CD4-positive, CD25-positive, alpha-beta regulatory T cell (primary cell): ENCODE measurements around the gene TTLL1. TPM values are rescaled to one million over a fixed set of nuclear protein-coding genes. Genes with fewer than 3 reads are reported as not detected.

Experiments
- ATAC-seq, 2 donors: fragments of 150-1000 bp; cut with Tn5 transposase; one replicate each; pipeline ENCODE4 v1.10.0; 2021; ENCODE audit warnings: low read depth in 2 of 2, moderate number of reproducible peaks in 2 of 2, moderate library complexity in 1 of 2
- DNase-seq, 3 donors: peaks; one replicate each; pipeline versions ENCODE4 v3.0.0 to v3.0.0-alpha.2; 2012 to 2022; ENCODE audit warnings: mixed read lengths in 1 of 3
- H3K27ac ChIP-seq: one replicate; pipeline ENCODE4 v1.7.0; 2013; ENCODE audit warnings: mild to moderate bottlenecking, low read length; ENCODE audit not compliant: insufficient read depth, poor library complexity, severe bottlenecking
- H3K27me3 ChIP-seq: one replicate; pipeline ENCODE4 v1.7.0; 2013; ENCODE audit warnings: low read length; ENCODE audit not compliant: control insufficient read depth, insufficient read depth
- H3K36me3 ChIP-seq: one replicate; pipeline ENCODE4 v1.7.0; 2013; ENCODE audit warnings: mild to moderate bottlenecking, low read length, moderate library complexity; ENCODE audit not compliant: control insufficient read depth, insufficient read depth
- H3K4me1 ChIP-seq: 2 replicates; pipeline ENCODE4 v1.7.0; 2013; ENCODE audit warnings: mild to moderate bottlenecking, low read length; ENCODE audit not compliant: insufficient read depth, control insufficient read depth, poor library complexity, severe bottlenecking
- H3K4me3 ChIP-seq: one replicate; pipeline ENCODE4 v1.7.0; 2013; ENCODE audit warnings: low read depth, mild to moderate bottlenecking, low read length, moderate library complexity
- H3K9me3 ChIP-seq, 2 experiments: 1 replicate in 1 of 2; 2 replicates in 1 of 2; pipeline ENCODE4 v1.7.0; 2013; ENCODE audit warnings: low read length in 2 of 2, mild to moderate bottlenecking in 1 of 2, moderate library complexity in 1 of 2; ENCODE audit not compliant: control insufficient read depth in 2 of 2
- H3K27ac Mint-ChIP-seq, 3 donors: one replicate each; pipeline ENCODE4 v1.8.0; 2020 to 2022; ENCODE audit warnings: mild to moderate bottlenecking in 3 of 3, mixed read lengths in 3 of 3, moderate library complexity in 2 of 3
- H3K27me3 Mint-ChIP-seq: one replicate; pipeline ENCODE4 v1.8.0; 2022; ENCODE audit warnings: mild to moderate bottlenecking, mixed read lengths
- H3K36me3 Mint-ChIP-seq: one replicate; pipeline ENCODE4 v1.8.0; 2020; ENCODE audit warnings: mixed read lengths
- H3K4me1 Mint-ChIP-seq, 4 donors: one replicate each; pipeline ENCODE4 v1.8.0; 2020 to 2022; ENCODE audit warnings: mixed read lengths in 4 of 4, mild to moderate bottlenecking in 1 of 4
- H3K4me3 Mint-ChIP-seq, 4 donors: one replicate each; pipeline ENCODE4 v1.8.0; 2020 to 2022; ENCODE audit warnings: mild to moderate bottlenecking in 4 of 4, mixed read lengths in 4 of 4, moderate library complexity in 3 of 4
- H3K9me3 Mint-ChIP-seq, 7 donors: one replicate each; pipeline ENCODE4 v1.8.0; 2020 to 2022; ENCODE audit warnings: mixed read lengths in 7 of 7, mild to moderate bottlenecking in 3 of 7, moderate library complexity in 2 of 7
- polyA plus RNA-seq, 4 donors: library from polyadenylated mRNA; unstranded; fragments of 300-500 nt; fragmentation: Illumina TruSeq; gene quantifications; one replicate each; pipeline ENCODE4 v1.2.3, GENCODE V29; 2021
- total RNA-seq: library from RNA; stranded (reverse); gene quantifications from one replicate; pipeline ENCODE4 v1.2.3, GENCODE V29; 2022

The TTLL1 gene
- total and polyA plus RNA-seq, 5 donors from 2014 or later, result 4.2 to 8.1 (median 7.9) TPM

DNA sequence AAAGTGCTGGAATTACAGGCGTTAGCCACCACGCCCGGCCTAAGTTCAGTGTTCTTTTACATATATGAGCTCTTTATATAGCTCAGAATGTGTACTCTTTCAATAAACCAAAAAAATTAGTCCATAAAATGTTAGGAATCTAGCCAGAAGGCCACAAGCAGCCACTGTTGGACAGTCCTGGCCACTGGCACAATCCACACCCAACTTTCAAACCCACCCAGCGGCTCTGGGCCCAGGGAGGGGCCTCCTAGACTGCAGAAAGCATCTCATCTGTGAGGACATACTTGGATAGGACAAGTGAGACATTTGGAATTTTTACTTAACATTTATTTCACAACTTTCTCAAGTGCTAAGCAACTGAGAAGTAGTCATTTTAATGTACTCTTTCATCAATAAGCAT, 80.7 kb downstream of the TTLL1 start:
- Histone ChIP-seq H3K27me3 (no peaks in the 10 kb centered on the region), H3K27ac (no peak overlapping the region), H3K4me1 (peaks cover 23% of the 10 kb centered on the region), H3K9me3 (no peaks in the 10 kb centered on the region), H3K36me3 (no peaks in the 10 kb centered on the region), H3K4me3 (no peak overlapping the region)
- peak overlapping the region in 2 of 3 donors; percentile 40 to 81 for H3K27ac Mint-ChIP-seq
- H3K4me3 Mint-ChIP-seq, result peak overlapping the region in 1 of 4 donors; percentile 27
- no peaks in the 10 kb centered on the region for H3K36me3 Mint-ChIP-seq
- no peak for DNase-seq
- no peaks in the 10 kb centered on the region for H3K27me3 Mint-ChIP-seq
- H3K9me3 Mint-ChIP-seq, result no peaks in the 10 kb centered on the region
- no peak for ATAC-seq
- H3K4me1 Mint-ChIP-seq, result peaks cover 41 to 90% (median 65%) of the 10 kb centered on the region in 4 donors

DNA sequence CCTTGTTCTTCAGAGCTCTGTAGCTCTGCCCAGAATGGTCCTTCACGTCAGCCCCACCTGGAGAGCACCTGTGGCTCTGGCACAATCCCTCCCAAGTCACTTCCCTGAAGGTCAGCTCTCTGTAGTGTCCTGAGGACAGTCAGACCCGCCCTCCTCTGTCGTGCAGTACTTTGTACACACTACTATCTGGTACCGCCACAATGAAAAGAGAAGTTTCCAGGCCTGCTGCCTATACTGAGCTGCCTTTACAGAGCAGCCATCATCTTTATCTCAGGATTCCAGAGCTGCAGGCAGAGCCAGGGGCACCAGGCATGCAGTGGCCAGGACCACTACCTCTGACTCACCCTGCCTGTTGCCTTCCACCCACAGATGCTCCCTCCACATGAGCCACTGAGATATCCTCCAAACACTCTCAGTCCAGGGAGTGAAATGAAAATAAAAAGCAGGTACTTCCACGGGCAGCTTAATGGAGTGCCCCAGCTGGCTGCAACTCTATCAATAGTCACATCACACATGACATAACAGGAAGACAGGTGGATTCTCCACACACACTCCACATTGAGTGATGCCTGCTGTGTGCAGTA, 81.6 kb downstream of the TTLL1 start:
- no peaks in the 10 kb centered on the region for H3K9me3 ChIP-seq
- peaks cover 22% of the 10 kb centered on the region for H3K4me1 ChIP-seq
- no peaks in the 10 kb centered on the region for H3K36me3 Mint-ChIP-seq
- H3K27ac ChIP-seq, result no peak overlapping the region
- no peaks in the 10 kb centered on the region for H3K27me3 Mint-ChIP-seq
- H3K4me3 Mint-ChIP-seq, result peak overlapping the region in 2 of 4 donors; percentile 26 to 60
- peak overlapping the region; percentile 51 to 81 (median 68) for H3K27ac Mint-ChIP-seq
- no peak overlapping the region for H3K4me3 ChIP-seq
- H3K9me3 Mint-ChIP-seq, result no peaks in the 10 kb centered on the region
- DNase-seq (no peak), ATAC-seq (no peak)
- no peaks in the 10 kb centered on the region for H3K36me3 ChIP-seq
- peaks cover 41 to 90% (median 63%) of the 10 kb centered on the region in 4 donors for H3K4me1 Mint-ChIP-seq
- H3K27me3 ChIP-seq, result no peaks in the 10 kb centered on the region

DNA sequence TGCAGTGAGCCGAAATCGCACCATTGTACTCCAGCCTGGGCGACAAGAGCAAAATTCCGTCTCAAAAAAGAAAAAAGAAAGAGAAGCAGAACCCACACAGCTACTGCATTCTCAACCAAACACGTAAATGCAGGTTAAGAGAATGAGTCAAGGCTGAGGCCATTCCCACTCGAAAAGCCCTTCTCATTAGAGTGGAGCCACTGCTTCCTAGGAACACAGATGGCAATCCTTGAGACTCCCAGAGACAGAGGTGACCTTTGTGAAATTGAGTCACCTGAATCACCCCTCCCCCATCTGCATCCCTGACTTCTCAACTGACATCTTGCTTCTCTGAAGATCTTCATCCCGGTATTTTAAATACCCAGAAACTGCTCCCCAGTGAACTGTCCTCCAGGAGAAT, 82.4 kb downstream of the TTLL1 start:
- Mint-ChIP-seq H3K27ac (peak overlapping the region in 2 of 3 donors; percentile 68 to 89), H3K9me3 (no peaks in the 10 kb centered on the region), H3K4me3 (peak overlapping the region in 1 of 4 donors; percentile 20), H3K4me1 (peaks cover 48 to 92% (median 66%) of the 10 kb centered on the region in 4 donors), H3K27me3 (no peaks in the 10 kb centered on the region), H3K36me3 (no peaks in the 10 kb centered on the region)
- no peak for ATAC-seq
- H3K4me1 ChIP-seq, result peaks cover 30% of the 10 kb centered on the region
- no peaks in the 10 kb centered on the region for H3K27me3 ChIP-seq
- H3K9me3 ChIP-seq, result no peaks in the 10 kb centered on the region
- DNase-seq, result no peak
- H3K4me3 ChIP-seq, result no peak overlapping the region
- no peak overlapping the region for H3K27ac ChIP-seq
- H3K36me3 ChIP-seq, result no peaks in the 10 kb centered on the region

DNA sequence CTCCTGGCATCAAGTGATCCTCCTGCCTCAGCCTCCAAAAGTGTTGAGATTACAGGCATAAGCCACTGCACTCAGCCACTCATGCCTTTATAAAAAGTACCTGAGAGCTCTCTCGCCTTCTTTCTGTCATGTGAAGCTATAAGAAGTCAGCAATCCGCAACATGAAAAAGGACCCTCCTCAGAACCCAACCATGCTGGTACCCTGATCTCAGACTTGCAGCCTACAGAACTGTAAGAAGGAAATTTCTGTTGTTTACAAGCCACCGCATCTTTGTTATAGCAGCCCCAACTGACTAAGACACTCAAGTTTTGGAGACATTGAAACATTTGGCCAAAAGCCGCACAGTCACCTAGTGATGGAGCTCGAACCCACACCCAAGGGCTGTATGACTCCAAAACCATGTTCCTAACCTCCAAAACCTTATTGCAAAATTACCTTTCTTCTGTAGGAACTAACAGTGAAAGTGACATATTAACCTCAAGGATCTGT, 83.1 kb downstream of the TTLL1 start:
- Mint-ChIP-seq H3K4me1 (peaks cover 49 to 92% (median 67%) of the 10 kb centered on the region in 4 donors), H3K27ac (peak overlapping the region in 2 of 3 donors; percentile 34 to 48), H3K9me3 (no peaks in the 10 kb centered on the region), H3K27me3 (no peaks in the 10 kb centered on the region), H3K36me3 (no peaks in the 10 kb centered on the region), H3K4me3 (peak overlapping the region in 2 of 4 donors; percentile 20 to 44)
- no peak for DNase-seq
- ATAC-seq, result no peak
- Histone ChIP-seq H3K27ac (no peak overlapping the region), H3K27me3 (no peaks in the 10 kb centered on the region), H3K4me1 (peaks cover 37% of the 10 kb centered on the region), H3K36me3 (no peaks in the 10 kb centered on the region), H3K4me3 (no peak overlapping the region), H3K9me3 (no peaks in the 10 kb centered on the region)

DNA sequence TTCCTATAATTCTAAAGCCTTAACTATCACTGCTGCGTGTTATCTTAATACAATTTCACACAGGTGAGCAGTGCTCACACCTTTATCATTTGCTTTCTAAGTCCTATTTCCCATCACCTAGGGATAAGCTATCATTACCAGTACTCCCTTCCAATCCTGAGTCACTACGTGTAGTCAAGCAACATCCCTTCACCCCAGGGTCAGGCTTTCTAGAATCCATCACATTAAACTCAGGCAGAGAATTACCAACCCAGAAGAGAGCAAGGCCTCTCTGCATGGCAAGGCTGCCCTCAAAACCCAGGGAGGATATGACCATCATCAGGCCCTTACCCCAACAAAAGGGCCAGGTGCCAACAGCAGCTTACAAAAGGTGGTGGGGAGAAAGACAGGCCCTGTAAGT, 84.1 kb downstream of the TTLL1 start:
- DNase-seq (no peak), ATAC-seq (no peak)
- Mint-ChIP-seq H3K36me3 (no peaks in the 10 kb centered on the region), H3K4me3 (peak overlapping the region in 1 of 4 donors; percentile 35), H3K27me3 (no peaks in the 10 kb centered on the region), H3K27ac (peak overlapping the region; percentile 21 to 48 (median 35)), H3K9me3 (no peaks in the 10 kb centered on the region), H3K4me1 (peaks cover 48 to 94% (median 73%) of the 10 kb centered on the region in 4 donors)
- Histone ChIP-seq H3K27me3 (no peaks in the 10 kb centered on the region), H3K9me3 (no peaks in the 10 kb centered on the region), H3K4me3 (no peak overlapping the region), H3K36me3 (no peaks in the 10 kb centered on the region), H3K4me1 (peaks cover 42% of the 10 kb centered on the region), H3K27ac (no peak overlapping the region)

DNA sequence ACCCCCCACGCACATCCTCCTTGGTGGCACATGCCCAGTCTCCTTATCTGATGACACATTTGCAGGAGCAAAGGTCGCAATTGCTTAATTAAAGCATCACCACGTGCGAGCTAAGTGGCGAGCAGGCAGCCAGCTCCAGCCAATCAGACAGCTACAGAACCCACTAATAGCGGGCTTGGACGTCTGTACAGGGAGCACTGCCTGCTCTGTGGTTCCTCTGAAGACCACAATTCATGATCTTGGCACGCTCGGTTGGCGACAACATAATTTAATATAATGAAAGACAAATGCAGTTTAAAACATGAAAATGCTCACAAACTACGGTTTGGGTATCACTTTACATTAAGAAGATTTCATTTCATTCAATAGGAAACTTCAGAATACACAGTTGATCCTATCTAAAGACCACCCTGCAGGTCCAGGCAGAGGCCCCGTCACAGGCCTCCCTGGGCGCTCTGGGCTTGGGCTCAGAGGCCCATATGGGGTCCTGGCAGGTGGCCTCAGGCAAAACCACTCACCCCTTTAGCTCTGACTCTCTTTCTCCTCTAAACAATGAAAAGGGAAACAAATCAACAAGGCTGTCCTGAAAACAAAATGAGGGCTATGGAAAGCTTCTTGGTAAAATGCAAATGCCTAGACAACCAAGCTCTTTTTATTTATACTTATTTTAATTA, 84.7 kb downstream of the TTLL1 start:
- no peaks in the 10 kb centered on the region for H3K36me3 ChIP-seq
- peaks cover 42% of the 10 kb centered on the region for H3K4me1 ChIP-seq
- no peaks in the 10 kb centered on the region for H3K27me3 ChIP-seq
- no peak overlapping the region for H3K4me3 ChIP-seq
- Mint-ChIP-seq H3K27ac (peak overlapping the region in 2 of 3 donors; percentile 18 to 64), H3K36me3 (no peaks in the 10 kb centered on the region), H3K4me3 (peak overlapping the region in 1 of 4 donors; percentile 70), H3K9me3 (no peaks in the 10 kb centered on the region), H3K4me1 (peaks cover 45 to 99% (median 75%) of the 10 kb centered on the region in 4 donors), H3K27me3 (no peaks in the 10 kb centered on the region)
- H3K9me3 ChIP-seq, result no peaks in the 10 kb centered on the region
- peak in 1 of 3 donors; percentile 24 for DNase-seq
- H3K27ac ChIP-seq, result no peak overlapping the region
- peak; percentile 50 to 56 for ATAC-seq

DNA sequence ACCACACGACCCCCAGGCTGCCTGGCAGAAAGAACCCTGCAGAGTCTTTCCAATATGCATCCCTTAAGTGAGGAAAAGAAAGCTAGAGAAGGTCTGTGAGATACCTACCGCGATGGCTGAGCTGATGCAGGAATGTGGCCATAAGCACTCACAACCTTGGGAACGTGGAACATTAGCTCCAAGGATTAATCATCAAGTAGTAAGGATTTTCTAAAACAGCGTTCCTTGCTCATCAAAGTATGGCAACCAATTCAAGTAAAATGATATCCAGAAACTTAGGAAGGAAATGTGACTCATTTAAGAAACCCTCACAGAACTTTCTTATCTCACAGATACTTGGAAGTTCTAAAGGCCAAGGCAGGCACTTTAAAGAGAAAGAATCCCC, 87.0 kb downstream of the TTLL1 start:
- peaks cover 7% of the 10 kb centered on the region for H3K36me3 Mint-ChIP-seq
- no peaks in the 10 kb centered on the region for H3K27me3 ChIP-seq
- H3K27ac ChIP-seq, result no peak overlapping the region
- no peak for ATAC-seq
- peaks cover 48 to 98% (median 76%) of the 10 kb centered on the region in 4 donors for H3K4me1 Mint-ChIP-seq
- H3K36me3 ChIP-seq, result no peaks in the 10 kb centered on the region
- no peak overlapping the region for H3K4me3 ChIP-seq
- peak overlapping the region in 1 of 4 donors; percentile 66 for H3K4me3 Mint-ChIP-seq
- no peaks in the 10 kb centered on the region for H3K9me3 ChIP-seq
- H3K9me3 Mint-ChIP-seq, result peaks cover 0 to 1% (median 0%) of the 10 kb centered on the region in 7 donors
- no peak for DNase-seq
- H3K4me1 ChIP-seq, result peaks cover 46% of the 10 kb centered on the region
- no peaks in the 10 kb centered on the region for H3K27me3 Mint-ChIP-seq
- H3K27ac Mint-ChIP-seq, result peak overlapping the region in 2 of 3 donors; percentile 22 to 73
